H9 (cell line): Measurements from ENCODE around the gene CGB5. TPM values are rescaled to one million over a fixed set of nuclear protein-coding genes. Genes with fewer than 3 reads are reported as not detected.

Experiments used
- DNase-seq: peaks from one replicate; pipeline ENCODE4 v3.0.0-alpha.2; 2017
- H2AFZ ChIP-seq: one replicate; pipeline ENCODE4 v1.6.1; 2013; ENCODE audit warnings: mild to moderate bottlenecking, low read length, control low read depth, moderate library complexity
- H2AK5ac ChIP-seq: 2 replicates; pipeline ENCODE4 v1.6.1; 2013; ENCODE audit warnings: low read length, control low read depth, mixed read lengths; ENCODE audit not compliant: insufficient read length
- H2BK120ac ChIP-seq: one replicate; pipeline ENCODE4 v1.6.1; 2013; ENCODE audit warnings: low read depth, mild to moderate bottlenecking, low read length, control low read depth, inconsistent platforms; ENCODE audit not compliant: poor library complexity, severe bottlenecking
- H2BK12ac ChIP-seq: 2 replicates; pipeline ENCODE4 v1.6.1; 2013; ENCODE audit warnings: low read length, control low read depth, mixed read lengths, low read depth; ENCODE audit not compliant: insufficient read length
- H2BK15ac ChIP-seq: 2 replicates; pipeline ENCODE4 v1.6.1; 2013; ENCODE audit warnings: low read depth, low read length, control low read depth
- H2BK20ac ChIP-seq: one replicate; pipeline ENCODE4 v1.6.1; 2013; ENCODE audit warnings: low read depth, mild to moderate bottlenecking, low read length, control low read depth, inconsistent platforms; ENCODE audit not compliant: poor library complexity, severe bottlenecking
- H2BK5ac ChIP-seq: 2 replicates; pipeline ENCODE4 v1.6.1; 2013; ENCODE audit warnings: low read length, control low read depth, mixed read lengths; ENCODE audit not compliant: insufficient read length
- H3K14ac ChIP-seq: 2 replicates; pipeline ENCODE4 v1.6.1; 2013; ENCODE audit warnings: low read length, control low read depth; ENCODE audit not compliant: insufficient read depth
- H3K18ac ChIP-seq: 2 replicates; pipeline ENCODE4 v1.6.1; 2013; ENCODE audit warnings: low read depth, mild to moderate bottlenecking, mixed read lengths, low read length, control low read depth; ENCODE audit not compliant: insufficient read length
- H3K23ac ChIP-seq: 2 replicates; pipeline ENCODE4 v1.6.1; 2013; ENCODE audit warnings: low read length, control low read depth, mixed read lengths, low read depth; ENCODE audit not compliant: insufficient read length
- H3K23me2 ChIP-seq: 2 replicates; pipeline ENCODE4 v1.6.1; 2013; ENCODE audit warnings: low read depth, mild to moderate bottlenecking, mixed read lengths, low read length, control low read depth; ENCODE audit not compliant: insufficient read length, poor library complexity, severe bottlenecking
- H3K27ac ChIP-seq: 2 replicates; pipeline ENCODE4 v1.5.1; 2013; ENCODE audit warnings: low read length, control low read depth, mixed read lengths, low read depth; ENCODE audit not compliant: insufficient read length
- H3K27me3 ChIP-seq: 2 replicates; pipeline ENCODE4 v1.6.1; 2013; ENCODE audit warnings: low read length, control low read depth, inconsistent platforms; ENCODE audit not compliant: insufficient read depth
- H3K4ac ChIP-seq: 2 replicates; pipeline ENCODE4 v1.6.1; 2013; ENCODE audit warnings: low read depth, mild to moderate bottlenecking, control low read depth, inconsistent platforms, low read length, moderate library complexity
- H3K4me1 ChIP-seq: 2 replicates; pipeline ENCODE4 v1.6.1; 2013; ENCODE audit warnings: low read length, control low read depth, inconsistent platforms; ENCODE audit not compliant: insufficient read depth
- H3K4me2 ChIP-seq: 2 replicates; pipeline ENCODE4 v1.6.1; 2013; ENCODE audit warnings: low read length, control low read depth, mixed read lengths; ENCODE audit not compliant: insufficient read length, insufficient read depth
- H3K56ac ChIP-seq: 2 replicates; pipeline ENCODE4 v1.6.1; 2013; ENCODE audit warnings: low read depth, mild to moderate bottlenecking, mixed read lengths, low read length, control low read depth; ENCODE audit not compliant: insufficient read length
- H3K79me1 ChIP-seq: 2 replicates; pipeline ENCODE4 v1.6.1; 2013; ENCODE audit warnings: low read depth, mild to moderate bottlenecking, moderate library complexity, low read length, control low read depth, inconsistent platforms; ENCODE audit not compliant: insufficient read depth, poor library complexity, severe bottlenecking
- H3K79me2 ChIP-seq: 2 replicates; pipeline ENCODE4 v1.6.1; 2013; ENCODE audit warnings: low read length, control low read depth, inconsistent platforms; ENCODE audit not compliant: insufficient read depth
- H3K9ac ChIP-seq: 2 replicates; pipeline ENCODE4 v1.6.1; 2013; ENCODE audit warnings: low read length, control low read depth, mixed read lengths; ENCODE audit not compliant: insufficient read length; ENCODE audit errors: extremely low read depth
- H3K9me3 ChIP-seq: one replicate; pipeline ENCODE4 v1.6.1; 2013; ENCODE audit warnings: low read depth, low read length, inconsistent platforms; ENCODE audit not compliant: control insufficient read depth
- H3T11ph ChIP-seq: one replicate; pipeline ENCODE4 v1.6.1; 2013; ENCODE audit warnings: mild to moderate bottlenecking, low read length, control low read depth, inconsistent platforms
- H4K20me1 ChIP-seq: one replicate; pipeline ENCODE4 v1.6.1; 2013; ENCODE audit not compliant: control insufficient read depth, insufficient read length, insufficient read depth
- H4K5ac ChIP-seq: 2 replicates; pipeline ENCODE4 v1.6.1; 2013; ENCODE audit warnings: low read depth, mild to moderate bottlenecking, mixed read lengths, low read length, control low read depth; ENCODE audit not compliant: insufficient read length
- H4K8ac ChIP-seq: replicated peaks from 2 replicates; pipeline ENCODE4 v1.6.1; 2013; ENCODE audit warnings: low read length, control low read depth, mixed read lengths, low read depth; ENCODE audit not compliant: insufficient read length
- H4K91ac ChIP-seq: 2 replicates; pipeline ENCODE4 v1.6.1; 2013; ENCODE audit warnings: low read depth, mild to moderate bottlenecking, moderate library complexity, mixed read lengths, low read length, control low read depth; ENCODE audit not compliant: insufficient read length
- H3K27ac Mint-ChIP-seq, 3 experiments: 2 replicates in 2 of 3; 3 replicates in 1 of 3; pipeline ENCODE4 v1.8.0; 2020 to 2021; ENCODE audit warnings: mixed read lengths in 3 of 3, mild to moderate bottlenecking in 1 of 3, moderate library complexity in 1 of 3
- H3K27me3 Mint-ChIP-seq: 2 replicates; pipeline ENCODE4 v1.8.0; 2021; ENCODE audit warnings: low read depth, mild to moderate bottlenecking, moderate library complexity, mixed read lengths
- H3K36me3 Mint-ChIP-seq, 3 experiments: 2 replicates in 2 of 3; 3 replicates in 1 of 3; pipeline ENCODE4 v1.8.0; 2020 to 2021; ENCODE audit warnings: low read depth in 3 of 3, mixed read lengths in 3 of 3; ENCODE audit not compliant: insufficient read depth in 1 of 3
- H3K4me1 Mint-ChIP-seq, 2 experiments: 2 replicates each; pipeline ENCODE4 v1.8.0; 2020; ENCODE audit warnings: mixed read lengths in 2 of 2
- H3K4me3 Mint-ChIP-seq, 2 experiments: 2 replicates in 1 of 2; 3 replicates in 1 of 2; pipeline ENCODE4 v1.8.0; 2020 to 2021; ENCODE audit warnings: mild to moderate bottlenecking in 2 of 2, mixed read lengths in 2 of 2, moderate library complexity in 1 of 2
- H3K9me3 Mint-ChIP-seq, 2 experiments: 2 replicates in 1 of 2; 3 replicates in 1 of 2; pipeline ENCODE4 v1.8.0; 2020; ENCODE audit warnings: mild to moderate bottlenecking in 2 of 2, mixed read lengths in 2 of 2, moderate library complexity in 1 of 2
- CTCF ChIP-seq: fragments of 200-600 bp; sonication (generic); conservative IDR thresholded peaks from 3 replicates; pipeline ENCODE4 v1.8.0; 2021; ENCODE audit warnings: antibody characterized with exemption, mild to moderate bottlenecking
- whole genome bisulfite sequencing: extraction: QIAGEN DNeasy Blood & Tissue Kit; methylation state at CpG from one replicate; pipeline ENCODE4 v1.1.7; 2013; ENCODE audit warnings: missing lambda C conversion rate, low lambda C conversion rate, mixed read lengths; ENCODE audit not compliant: insufficient read length; ENCODE audit errors: extremely low coverage; 5-methylcytosine and 5-hydroxymethylcytosine counted together
- total RNA-seq: library from RNA; stranded (reverse); gene quantifications from 2 replicates; pipeline ENCODE4 v1.2.1, GENCODE V29; 2021

Gene CGB5
- total RNA-seq, 1 experiment from 2014 or later, result not detected

- Histone ChIP-seq H3K23me2 (peaks cover 3% of the 10 kb centered on the region), H3K9ac (no peak overlapping the region), H3K27ac (no peak overlapping the region), H2BK20ac (no peak overlapping the region), H4K91ac (no peak overlapping the region), H3K4ac (no peak overlapping the region), H3K27me3 (peaks cover 17% of the 10 kb centered on the region; the same call in 1 of the 2 replicates), H3K4me2 (peak overlapping the region; percentile 62), H3K56ac (no peak overlapping the region), H2BK12ac (no peak overlapping the region), H3K79me2 (no peaks in the 10 kb centered on the region), H3T11ph (no peak overlapping the region), H3K79me1 (no peaks in the 10 kb centered on the region), H2BK5ac (no peak overlapping the region), H3K14ac (no peak overlapping the region), H3K9me3 (no peaks in the 10 kb centered on the region), H4K8ac (no peak overlapping the region), H4K20me1 (no peaks in the 10 kb centered on the region), H3K23ac (no peak overlapping the region), H3K4me1 (peaks cover 2% of the 10 kb centered on the region; the same call in 1 of the 2 replicates), H3K18ac (no peak overlapping the region), H2AK5ac (no peak overlapping the region), H4K5ac (no peak overlapping the region), H2BK15ac (no peak overlapping the region), H2AFZ (no peak overlapping the region), H2BK120ac (no peak overlapping the region)
- DNase-seq, result peak; percentile 68
- H3K4me1 Mint-ChIP-seq, result peaks cover 29 to 44% of the 10 kb centered on the region in 2 experiments
- no peak for TF ChIP-seq CTCF
- H3K4me3 Mint-ChIP-seq, result peak overlapping the region; percentile 50 to 75
- H3K36me3 Mint-ChIP-seq, result peaks cover 0 to 3% (median 2%) of the 10 kb centered on the region in 3 experiments; a peak in 3 of 7 replicates
- H3K9me3 Mint-ChIP-seq, result peaks cover 2 to 9% of the 10 kb centered on the region in 2 experiments; a peak in 3 of 5 replicates
- no peak overlapping the region for H3K27ac Mint-ChIP-seq
- WGBS, result no CpG with 5 or more reads among the region's 10 CpGs
- H3K27me3 Mint-ChIP-seq, result peaks cover 76% of the 10 kb centered on the region
These were observed 20.5 kb downstream of the CGB5 start for GRCh38 chr19:49064029-49064629.
